Activated naive CD4-positive, alpha-beta T cell treated with anti-CD3 and anti-CD28 coated beads, Interleukin-2, amount 50 U/mL, for 72 hours (primary cell): ENCODE measurements around the gene VWF. TPM values are rescaled to one million over a fixed set of nuclear protein-coding genes. Genes with fewer than 3 reads are reported as not detected.
"Not testable (repeated sequence)": the region's sequence is repeated elsewhere in the genome, so short reads cannot be mapped to it uniquely, and the experiment has no call there.

ENCODE experiments used
- ATAC-seq, 2 donors: fragments of 150-1000 bp; cut with Tn5 transposase; 2 replicates each; pipeline ENCODE4 v1.10.0; 2021; ENCODE audit warnings: mild to moderate bottlenecking in 2 of 2, moderate library complexity in 2 of 2
- DNase-seq, 2 donors: peaks; one replicate each; pipeline ENCODE4 v3.0.0; 2021 to 2022; ENCODE audit warnings: low spot score in 2 of 2
- H3K27ac Mint-ChIP-seq, 2 donors: one replicate each; pipeline ENCODE4 v1.8.0; 2022; ENCODE audit warnings: mild to moderate bottlenecking in 2 of 2, mixed read lengths in 2 of 2
- H3K36me3 Mint-ChIP-seq, 2 donors: one replicate each; pipeline ENCODE4 v1.8.0; 2022; ENCODE audit warnings: mixed read lengths in 2 of 2
- H3K9me3 Mint-ChIP-seq, 2 donors: one replicate each; pipeline ENCODE4 v1.8.0; 2022; ENCODE audit warnings: mixed read lengths in 2 of 2
- total RNA-seq, 2 donors: library from RNA; stranded (reverse); gene quantifications; one replicate each; pipeline ENCODE4 v1.2.3, GENCODE V29; 2022

VWF gene
- under 1 TPM in 1 of 2 donors, not detected in 1; 0.12 TPM for total RNA-seq

GRCh38 chr12:6124411-6125309 is at the start of gene VWF:
Gene VWF (minus strand): TSS chr12:6124670. CDS start chr12:6123196, 1,474 bp downstream.
- Mint-ChIP-seq H3K36me3 (no peaks in the 10 kb centered on the region), H3K9me3 (no peaks in the 10 kb centered on the region), H3K27ac (no peak within 1 kb of the TSS)
- ATAC-seq (no peak), DNase-seq (peak in 1 of 2 donors; percentile 14)

DNA sequence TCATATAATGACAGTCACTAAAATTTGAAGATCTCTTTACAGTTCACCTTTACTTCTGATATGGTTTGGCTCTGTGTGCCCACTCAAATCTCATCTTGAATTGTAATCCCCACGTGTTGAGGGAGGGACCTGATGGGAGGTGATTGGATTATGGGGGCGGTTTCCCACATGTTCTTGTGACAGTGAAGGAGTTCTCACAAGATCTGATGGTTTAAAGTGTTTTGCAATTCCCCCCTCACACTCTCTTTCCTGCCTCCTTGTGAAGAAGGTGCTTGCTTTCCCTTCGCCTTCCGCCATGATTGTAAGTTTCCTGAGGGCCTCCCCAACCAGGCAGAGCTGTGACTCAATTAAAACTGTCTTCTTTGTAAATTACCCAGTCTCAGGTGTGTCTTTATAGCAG is 48.4 kb upstream of the VWF start:
- ATAC-seq (no peak), DNase-seq (no peak)
- no peaks in the 10 kb centered on the region for H3K36me3 Mint-ChIP-seq
- no peak overlapping the region for H3K27ac Mint-ChIP-seq
- H3K9me3 Mint-ChIP-seq, result peaks cover 0 to 5% of the 10 kb centered on the region in 2 donors

GRCh38 chr12:6172086-6172485 is 47.6 kb upstream of the VWF start:
- Mint-ChIP-seq H3K27ac (no peak overlapping the region), H3K9me3 (peaks cover 0 to 5% of the 10 kb centered on the region in 2 donors), H3K36me3 (no peaks in the 10 kb centered on the region)
- DNase-seq (no peak), ATAC-seq (no peak)

GRCh38 chr12:6171409-6172015 is 47.0 kb upstream of the VWF start:
- H3K36me3 Mint-ChIP-seq, result no peaks in the 10 kb centered on the region
- no peak for DNase-seq
- peaks cover 0 to 5% of the 10 kb centered on the region in 2 donors for H3K9me3 Mint-ChIP-seq
- H3K27ac Mint-ChIP-seq, result no peak overlapping the region
- no peak for ATAC-seq

DNA sequence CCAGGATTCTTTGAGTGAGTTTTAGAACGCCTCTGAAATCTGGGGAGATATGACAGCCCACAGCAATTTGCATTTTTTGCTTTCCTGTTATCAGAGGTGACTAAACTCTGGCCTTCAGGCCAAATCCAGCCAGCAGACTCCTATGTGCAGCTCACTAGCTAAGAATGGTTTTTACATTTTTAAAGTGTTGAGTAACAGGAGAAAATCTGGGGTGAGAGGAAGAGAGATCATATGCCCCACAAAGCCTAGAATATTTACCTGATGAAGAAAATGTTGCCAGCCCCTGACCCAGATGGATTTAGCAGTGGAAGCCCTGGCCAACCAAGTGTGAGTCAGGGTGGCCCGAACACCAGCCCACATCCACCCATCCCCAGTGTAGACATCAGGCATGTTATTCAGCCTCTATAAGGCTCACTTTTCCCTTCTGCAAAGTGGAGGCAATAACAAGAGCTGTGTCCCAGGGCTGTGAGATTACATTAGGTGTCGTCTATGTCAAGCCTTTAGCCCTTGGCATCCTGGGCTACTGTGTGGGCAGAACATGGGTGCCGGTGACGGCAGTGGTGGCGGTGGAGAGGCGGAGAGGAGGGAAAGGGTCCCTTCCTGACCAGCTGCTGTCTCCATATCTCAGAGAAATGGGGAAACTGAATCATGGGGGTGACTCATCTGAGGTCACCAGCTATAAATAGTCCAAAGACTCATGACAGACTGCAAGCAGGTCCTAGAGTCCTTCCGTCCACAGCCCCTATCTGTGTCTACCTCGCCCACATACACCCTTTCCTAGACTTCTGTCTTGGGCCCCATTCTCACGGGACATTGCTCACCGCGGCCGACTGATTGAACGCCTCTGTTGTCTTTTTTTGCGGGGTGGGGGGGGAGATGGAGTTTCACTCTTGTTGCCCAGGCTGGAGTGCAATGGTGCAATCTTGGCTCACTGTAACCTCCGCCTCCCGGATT is 43.1 kb upstream of the VWF start:
- Mint-ChIP-seq H3K27ac (peak overlapping the region; percentile 91 to 95), H3K9me3 (no peaks in the 10 kb centered on the region), H3K36me3 (no peaks in the 10 kb centered on the region)
- DNase-seq (peak; percentile 67 to 87), ATAC-seq (peak; percentile 90 to 93)

GRCh38 chr12:6166808-6167207 is 42.3 kb upstream of the VWF start:
- H3K27ac Mint-ChIP-seq, result peak overlapping the region; percentile 91 to 95
- no peak for ATAC-seq
- no peaks in the 10 kb centered on the region for H3K36me3 Mint-ChIP-seq
- H3K9me3 Mint-ChIP-seq, result no peaks in the 10 kb centered on the region
- no peak for DNase-seq

GRCh38 chr12:6165395-6165794 is 40.9 kb upstream of the VWF start:
- no peak for ATAC-seq

GRCh38 chr12:6163416-6164060 is 39.1 kb upstream of the VWF start:
- Mint-ChIP-seq H3K9me3 (no peaks in the 10 kb centered on the region), H3K27ac (no peak overlapping the region), H3K36me3 (no peaks in the 10 kb centered on the region)
- DNase-seq, result no peak
- ATAC-seq, result no peak

More at GRCh38 chr12:6165395-6165794, 40.9 kb upstream of the VWF start:
- DNase-seq, result no peak
- no peaks in the 10 kb centered on the region for H3K9me3 Mint-ChIP-seq
- no peaks in the 10 kb centered on the region for H3K36me3 Mint-ChIP-seq
- no peak overlapping the region for H3K27ac Mint-ChIP-seq

GRCh38 chr12:6161124-6161882 is 36.8 kb upstream of the VWF start:
- no peaks in the 10 kb centered on the region for H3K36me3 Mint-ChIP-seq
- peak in 1 of 2 donors; percentile 50 for DNase-seq
- no peak for ATAC-seq
- H3K27ac Mint-ChIP-seq, result peak overlapping the region in 1 of 2 donors; percentile 4
- no peaks in the 10 kb centered on the region for H3K9me3 Mint-ChIP-seq

DNA sequence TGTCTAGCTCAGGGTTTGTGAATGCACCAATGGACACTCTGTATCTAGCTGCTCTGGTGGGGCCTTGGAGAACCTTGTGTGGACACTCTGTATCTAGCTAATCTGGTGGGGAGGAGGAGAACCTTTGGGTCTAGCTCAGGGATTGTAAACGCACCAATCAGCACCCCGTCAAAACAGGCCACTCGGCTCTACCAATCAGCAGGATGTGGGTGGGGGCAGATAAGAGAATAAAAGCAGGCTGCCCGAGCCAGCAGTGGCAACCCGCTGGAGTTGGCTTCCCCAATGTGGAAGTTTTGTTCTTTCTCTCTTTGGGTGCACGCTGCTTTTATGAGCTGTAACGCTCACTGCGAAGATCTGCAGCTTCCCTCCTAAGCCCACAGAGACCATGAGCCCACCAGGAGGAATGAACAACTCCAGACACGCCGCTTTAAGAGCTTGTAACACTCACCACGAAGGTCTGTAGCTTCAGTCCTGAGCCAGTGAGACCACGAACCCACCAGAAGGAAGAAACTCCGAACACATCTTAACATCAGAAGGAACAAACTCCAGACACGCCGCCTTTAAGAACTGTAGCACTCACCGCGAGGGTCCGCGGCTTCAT is 35.7 kb upstream of the VWF start:
- ATAC-seq, H3K9me3 Mint-ChIP-seq, H3K36me3 Mint-ChIP-seq, H3K27ac Mint-ChIP-seq: not testable (repeated sequence)
- DNase-seq, result peak in 1 of 2 donors; percentile 11

DNA sequence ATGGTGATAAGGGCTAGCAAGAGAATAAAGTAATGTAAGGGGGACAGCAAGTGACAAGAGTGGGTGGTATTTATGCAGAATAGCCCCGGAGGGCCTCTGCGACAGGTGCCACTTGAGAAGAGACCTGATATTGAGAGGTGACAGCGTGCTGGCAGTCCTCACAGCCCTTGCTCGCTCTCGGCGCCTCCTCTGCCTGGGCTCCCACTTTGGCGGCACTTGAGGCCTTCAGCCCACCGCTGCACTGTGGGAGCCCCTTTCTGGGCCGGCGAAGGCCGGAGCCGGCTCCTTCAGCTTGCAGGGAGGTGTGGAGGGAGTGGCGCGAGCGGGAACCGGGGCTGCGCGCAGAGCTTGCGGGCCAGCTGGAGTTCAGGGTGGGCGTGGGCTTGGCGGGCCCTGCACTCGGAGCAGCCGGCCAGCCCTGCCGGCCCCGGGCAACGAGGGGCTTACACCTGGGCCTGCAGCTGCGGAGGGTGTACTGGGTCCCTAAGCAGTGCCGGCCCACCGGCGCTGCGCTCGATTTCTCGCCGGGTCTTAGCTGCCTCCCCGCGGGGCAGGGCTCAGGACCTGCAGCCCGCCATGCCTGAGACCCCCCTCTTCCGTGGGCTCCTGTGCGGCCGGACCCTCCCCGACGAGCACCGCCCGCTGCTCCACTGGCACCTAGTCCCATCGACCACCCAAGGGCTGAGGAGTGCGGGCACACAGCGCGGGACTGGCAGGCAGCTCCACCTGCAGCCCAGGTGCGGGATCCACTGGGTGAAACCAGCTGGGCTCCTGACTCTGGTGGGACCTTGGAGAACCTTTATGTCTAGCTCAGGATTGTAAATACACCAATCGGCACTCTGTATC is 34.9 kb upstream of the VWF start:
- not testable (repeated sequence) for H3K36me3 Mint-ChIP-seq, H3K27ac Mint-ChIP-seq, ATAC-seq, H3K9me3 Mint-ChIP-seq
- peak in 1 of 2 donors; percentile 50 for DNase-seq

DNA sequence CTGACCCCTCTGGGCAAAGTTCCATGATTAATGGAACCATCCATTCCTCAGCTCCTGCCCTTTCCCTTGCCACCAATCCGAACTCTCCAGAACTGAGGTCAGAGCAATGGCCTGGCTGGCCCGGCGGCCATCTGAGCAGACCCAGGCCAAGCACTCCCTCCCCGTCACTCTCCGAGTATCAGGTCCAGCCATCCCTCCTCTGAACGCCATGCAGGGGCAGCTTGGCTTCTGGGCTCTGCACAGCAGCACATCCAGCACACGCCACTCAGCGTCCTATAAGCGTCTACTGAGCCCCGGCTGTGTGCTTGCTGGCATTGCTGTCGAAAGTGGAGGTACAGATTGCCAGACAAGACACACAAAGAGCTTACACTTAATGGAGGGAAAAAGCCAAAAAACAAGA is 34.3 kb upstream of the VWF start:
- peak overlapping the region in 1 of 2 donors; percentile 77 for H3K27ac Mint-ChIP-seq
- H3K36me3 Mint-ChIP-seq, result no peaks in the 10 kb centered on the region
- no peak for ATAC-seq
- peak in 1 of 2 donors; percentile 26 for DNase-seq
- no peaks in the 10 kb centered on the region for H3K9me3 Mint-ChIP-seq

- no peak overlapping the region for H3K27ac Mint-ChIP-seq
- peak in 1 of 2 donors; percentile 16 for DNase-seq
- ATAC-seq, result no peak
- H3K36me3 Mint-ChIP-seq, result no peaks in the 10 kb centered on the region
- no peaks in the 10 kb centered on the region for H3K9me3 Mint-ChIP-seq
Observed at GRCh38 chr12:6158255-6158654, 33.8 kb upstream of the VWF start.

- no peaks in the 10 kb centered on the region for H3K9me3 Mint-ChIP-seq
- H3K27ac Mint-ChIP-seq, result no peak overlapping the region
- no peaks in the 10 kb centered on the region for H3K36me3 Mint-ChIP-seq
- no peak for DNase-seq
- ATAC-seq, result no peak
Observed at GRCh38 chr12:6157482-6157881, 33.0 kb upstream of the VWF start.
